PC-3 (cell line): Measurements from ENCODE around the gene EPHA1. TPM values are rescaled to one million over a fixed set of nuclear protein-coding genes. Genes with fewer than 3 reads are reported as not detected.

Experiments
- ATAC-seq: fragments of 200-7000 bp; cut with Tn5 transposase; 2 replicates; pipeline ENCODE4 v1.9.1; 2020; ENCODE audit warnings: mild to moderate bottlenecking, moderate library complexity
- BruUV-seq: library from RNA; stranded (reverse); fragments of 400-500 nt; replicated peaks from 2 replicates; lab custom pipeline; 2021; lab: Mats Ljungman, UMichigan
- CTCF ChIA-PET: fragments of 300-600 bp; sonication (Branson Sonifier 250); formaldehyde crosslinking; loops from one replicate; lab custom pipeline; 2022; ENCODE audit warnings: antibody characterized with exemption; lab: Charles Lee
- POLR2A ChIA-PET: fragments of 300-600 bp; sonication (Branson Sonifier 250); formaldehyde crosslinking; loops from one replicate; lab custom pipeline; 2022; ENCODE audit warnings: antibody characterized with exemption; ENCODE audit not compliant: unreplicated experiment; lab: Charles Lee
- DNase-seq: peaks from one replicate; pipeline ENCODE4 v3.0.0-alpha.2; 2015
- H2AFZ ChIP-seq: fragments of 300-600 bp; sonication (generic); 2 replicates; pipeline ENCODE4 v1.6.0; 2016; ENCODE audit warnings: antibody characterized with exemption, low read length
- H3F3A ChIP-seq: fragments of 300-600 bp; sonication (generic); one replicate; pipeline ENCODE4 v1.6.0; 2017; ENCODE audit warnings: antibody characterized with exemption, low read length, control low read depth, mild to moderate bottlenecking; ENCODE audit not compliant: unreplicated experiment
- H3K27ac ChIP-seq: fragments of 300-600 bp; sonication (generic); 2 replicates; pipeline ENCODE4 v1.5.1; 2016; ENCODE audit warnings: mild to moderate bottlenecking, low read length
- H3K27me3 ChIP-seq: fragments of 300-600 bp; sonication (generic); 2 replicates; pipeline ENCODE4 v1.6.1; 2016; ENCODE audit warnings: low read length, mixed read lengths
- H3K36me3 ChIP-seq: fragments of 300-600 bp; sonication (generic); 2 replicates; pipeline ENCODE4 v1.6.1; 2016; ENCODE audit warnings: low read depth, mixed run types, low read length, mixed read lengths
- H3K4me1 ChIP-seq: fragments of 300-600 bp; sonication (generic); 2 replicates; pipeline ENCODE4 v1.5.1; 2016; ENCODE audit warnings: low read length; ENCODE audit not compliant: insufficient read depth
- H3K4me2 ChIP-seq: fragments of 300-600 bp; sonication (generic); 2 replicates; pipeline ENCODE4 v1.6.0; 2016; ENCODE audit warnings: low read length
- H3K4me3 ChIP-seq: fragments of 300-600 bp; sonication (generic); 2 replicates; pipeline ENCODE4 v1.5.1; 2016; ENCODE audit warnings: mild to moderate bottlenecking, low read length, mixed read lengths
- H3K79me2 ChIP-seq: fragments of 300-600 bp; sonication (generic); 2 replicates; pipeline ENCODE4 v1.6.1; 2017; ENCODE audit warnings: low read length, mixed read lengths
- H3K9ac ChIP-seq: fragments of 300-600 bp; sonication (generic); 2 replicates; pipeline ENCODE4 v1.6.0; 2016; ENCODE audit warnings: mild to moderate bottlenecking, low read length
- H3K9me2 ChIP-seq: fragments of 300-600 bp; sonication (generic); replicated peaks from 2 replicates; pipeline ENCODE4 v1.6.1; 2016; ENCODE audit warnings: mixed run types, low read length, mixed read lengths
- H3K9me3 ChIP-seq: fragments of 300-600 bp; sonication (generic); 2 replicates; pipeline ENCODE4 v1.6.1; 2016; ENCODE audit warnings: low read length, mixed read lengths
- H4K20me1 ChIP-seq: fragments of 300-600 bp; sonication (generic); 2 replicates; pipeline ENCODE4 v1.6.1; 2016; ENCODE audit warnings: low read length, mixed read lengths
- EZH2 ChIP-seq: fragments of 300-600 bp; sonication (generic); IDR thresholded peaks from one replicate; pipeline ENCODE4 v1.6.1; 2017; ENCODE audit warnings: antibody characterized with exemption, mild to moderate bottlenecking, low read length; ENCODE audit not compliant: unreplicated experiment
- EZH2phosphoT487 ChIP-seq: fragments of 300-600 bp; sonication (generic); IDR thresholded peaks from 2 replicates; pipeline ENCODE4 v1.6.1; 2018; ENCODE audit warnings: mild to moderate bottlenecking, antibody characterized with exemption, low read length, borderline replicate concordance
- intact Hi-C: fragments of 100-400 bp; cut with micrococcal nuclease; formaldehyde crosslinking; loops from 2 replicates; pipeline ENCODE4 v1.9.0; 2023
- total RNA-seq: library from RNA; depleted of rRNA; stranded (reverse); fragments of >200 nt; gene quantifications from 2 replicates; pipeline ENCODE4 v1.2.3, GENCODE V29; 2014
- TF ChIP-seq, protein P1 (sequence below): fragments of 300-600 bp; sonication (generic); conservative IDR thresholded peaks from 2 replicates; pipeline ENCODE4 v1.5.1; 2017; ENCODE audit warnings: antibody characterized with exemption, low read depth, mild to moderate bottlenecking, low read length

The EPHA1 gene
- total RNA-seq, 1 experiment from 2014 or later, result 46.4 TPM

DNA sequence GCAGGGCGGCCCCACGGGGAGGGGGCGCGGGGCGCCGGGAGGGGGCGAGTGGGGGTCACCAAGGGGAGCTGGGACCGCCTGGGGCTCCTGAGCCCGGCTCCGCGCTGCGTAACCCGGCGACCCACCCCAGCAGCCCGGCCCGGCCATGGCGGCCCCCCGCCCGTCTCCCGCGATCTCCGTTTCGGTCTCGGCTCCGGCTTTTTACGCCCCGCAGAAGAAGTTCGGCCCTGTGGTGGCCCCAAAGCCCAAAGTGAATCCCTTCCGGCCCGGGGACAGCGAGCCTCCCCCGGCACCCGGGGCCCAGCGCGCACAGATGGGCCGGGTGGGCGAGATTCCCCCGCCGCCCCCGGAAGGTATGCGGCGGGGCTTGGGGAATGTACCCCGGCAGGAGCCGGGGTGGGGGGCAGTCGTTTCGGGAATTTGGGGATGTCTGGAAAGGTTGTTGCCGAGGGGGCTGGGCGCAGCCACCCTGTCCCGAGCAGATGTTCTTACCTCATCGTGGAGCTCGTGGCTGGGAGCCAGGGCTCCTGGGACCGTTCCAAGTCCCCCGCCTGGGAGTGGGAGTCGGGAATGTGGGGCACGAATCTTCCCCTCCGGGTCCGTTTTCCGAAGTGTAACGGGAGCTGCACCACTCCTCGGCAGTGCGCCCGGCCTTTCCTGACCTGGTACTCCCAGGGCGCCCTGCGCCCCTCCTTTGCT is 27.1 kb downstream of the EPHA1 start:
- Histone ChIP-seq H3K9ac (peak overlapping the region; percentile 94), H3K9me2 (no peaks in the 10 kb centered on the region), H3F3A (no peaks in the 10 kb centered on the region), H2AFZ (peak overlapping the region; percentile 94; the same call in 1 of the 2 replicates), H3K4me3 (peak overlapping the region; percentile 96), H3K27ac (peak overlapping the region; percentile 95), H3K4me2 (peak overlapping the region; percentile 100), H4K20me1 (peaks cover 43% of the 10 kb centered on the region), H3K36me3 (peaks cover 11% of the 10 kb centered on the region; the same call in 1 of the 2 replicates), H3K27me3 (no peaks in the 10 kb centered on the region), H3K4me1 (peaks cover 49% of the 10 kb centered on the region), H3K9me3 (no peaks in the 10 kb centered on the region), H3K79me2 (peaks cover 77% of the 10 kb centered on the region)
- ATAC-seq (peak; percentile 0; the same call in 1 of the 2 replicates), DNase-seq (peak; percentile 62)
- ChIA-PET CTCF (no interaction called here), POLR2A (no interaction called here)
- BruUV-seq, result no TSS peak
- TF ChIP-seq EZH2phosphoT487 (no peak), EZH2 (no peak)
- TF ChIP-seq, protein P1, sequence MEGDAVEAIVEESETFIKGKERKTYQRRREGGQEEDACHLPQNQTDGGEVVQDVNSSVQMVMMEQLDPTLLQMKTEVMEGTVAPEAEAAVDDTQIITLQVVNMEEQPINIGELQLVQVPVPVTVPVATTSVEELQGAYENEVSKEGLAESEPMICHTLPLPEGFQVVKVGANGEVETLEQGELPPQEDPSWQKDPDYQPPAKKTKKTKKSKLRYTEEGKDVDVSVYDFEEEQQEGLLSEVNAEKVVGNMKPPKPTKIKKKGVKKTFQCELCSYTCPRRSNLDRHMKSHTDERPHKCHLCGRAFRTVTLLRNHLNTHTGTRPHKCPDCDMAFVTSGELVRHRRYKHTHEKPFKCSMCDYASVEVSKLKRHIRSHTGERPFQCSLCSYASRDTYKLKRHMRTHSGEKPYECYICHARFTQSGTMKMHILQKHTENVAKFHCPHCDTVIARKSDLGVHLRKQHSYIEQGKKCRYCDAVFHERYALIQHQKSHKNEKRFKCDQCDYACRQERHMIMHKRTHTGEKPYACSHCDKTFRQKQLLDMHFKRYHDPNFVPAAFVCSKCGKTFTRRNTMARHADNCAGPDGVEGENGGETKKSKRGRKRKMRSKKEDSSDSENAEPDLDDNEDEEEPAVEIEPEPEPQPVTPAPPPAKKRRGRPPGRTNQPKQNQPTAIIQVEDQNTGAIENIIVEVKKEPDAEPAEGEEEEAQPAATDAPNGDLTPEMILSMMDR, result no peak
- intact Hi-C loops, result loop anchor here (2.0 to 5.0 kb wide), 3 partner anchors 36 to 141 kb away; no protein-coding TSS in a partner anchor

- Histone ChIP-seq H3K9ac (peak within 1 kb of the TSS; percentile 94), H4K20me1 (peaks cover 38% of the 10 kb centered on the region), H2AFZ (peak within 1 kb of the TSS; percentile 94), H3K4me3 (peak within 1 kb of the TSS; percentile 96), H3K27ac (peak within 1 kb of the TSS; percentile 95), H3K4me2 (peak within 1 kb of the TSS; percentile 100), H3K36me3 (peaks cover 11% of the 10 kb centered on the region; the same call in 1 of the 2 replicates), H3K9me2 (no peaks in the 10 kb centered on the region), H3K9me3 (no peaks in the 10 kb centered on the region), H3F3A (no peaks in the 10 kb centered on the region), H3K4me1 (peaks cover 50% of the 10 kb centered on the region), H3K79me2 (peaks cover 70% of the 10 kb centered on the region), H3K27me3 (no peaks in the 10 kb centered on the region)
- peak; percentile 67 for ATAC-seq
- BruUV-seq, result no TSS peak
- no peak for TF ChIP-seq EZH2phosphoT487
- CTCF ChIA-PET, result interaction anchor here (0.6 to 1.2 kb wide), 8 partner anchors 9 to 110 kb away, joined by 4 to 12 read pairs (median 5); no protein-coding TSS in a partner anchor
- peak; percentile 91 for DNase-seq
- POLR2A ChIA-PET, result interaction anchor here (0.6 to 1.6 kb wide), 2 partner anchors 46 to 50 kb away, joined by 4 to 14 read pairs; no protein-coding TSS in a partner anchor
- intact Hi-C loops, result loop anchor here (1.0 to 5.0 kb wide), 5 partner anchors 36 to 140 kb away; no protein-coding TSS in a partner anchor
Observed at GRCh38 chr7:143380646-143381426, 27.8 kb downstream of the EPHA1 start, which contains the start of gene ZYX. Gene ZYX (plus strand): TSS chr7:143381345. CDS start chr7:143381572, 227 bp downstream.

DNA sequence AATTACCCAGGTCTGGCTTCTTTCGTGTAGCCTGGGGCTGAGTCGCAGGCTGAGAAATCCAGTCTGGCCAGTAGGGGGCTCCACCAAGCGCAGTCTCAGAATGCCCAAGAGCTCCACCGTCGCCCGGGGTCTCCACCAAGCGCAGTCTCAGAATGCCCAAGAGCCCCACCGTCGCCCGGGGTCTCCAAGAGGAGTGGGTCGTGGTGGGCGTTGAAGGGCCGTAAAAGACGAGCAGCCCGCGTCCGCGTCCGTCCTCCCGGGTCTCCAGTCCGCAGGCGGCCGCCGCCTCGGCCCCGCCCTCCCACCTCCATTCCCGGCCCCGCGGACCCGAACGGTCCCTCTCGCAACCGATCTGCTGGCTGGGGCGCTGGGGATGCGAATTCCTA is 28.4 kb downstream of the EPHA1 start:
- peaks cover 55% of the 10 kb centered on the region for H3K4me1 ChIP-seq

More for the DNA sequence above, 28.4 kb downstream of the EPHA1 start:
- peak overlapping the region; percentile 94 for H3K9ac ChIP-seq
- H3K79me2 ChIP-seq, result peaks cover 65% of the 10 kb centered on the region
- H3K4me2 ChIP-seq, result peak overlapping the region; percentile 100
- peak overlapping the region; percentile 94 for H2AFZ ChIP-seq
- no peaks in the 10 kb centered on the region for H3K27me3 ChIP-seq
- BruUV-seq, result no TSS peak
- TF ChIP-seq EZH2, result no peak
- no peak for TF ChIP-seq EZH2phosphoT487
- TF ChIP-seq, protein P1, result peak; percentile 87
- intact Hi-C loops, result loop anchor here (1.0 to 5.0 kb wide), 5 partner anchors 37 to 139 kb away; no protein-coding TSS in a partner anchor
- peaks cover 34% of the 10 kb centered on the region for H4K20me1 ChIP-seq
- no peaks in the 10 kb centered on the region for H3F3A ChIP-seq
- H3K9me2 ChIP-seq, result no peaks in the 10 kb centered on the region
- H3K27ac ChIP-seq, result peak overlapping the region; percentile 95
- ChIA-PET POLR2A (interaction anchor here (1.6 kb wide), 1 partner anchor 49 kb away, joined by 14 read pairs; no protein-coding TSS in a partner anchor), CTCF (interaction anchor here (0.6 to 1.2 kb wide), 9 partner anchors 8 to 141 kb away, joined by 4 to 12 read pairs (median 5); no protein-coding TSS in a partner anchor)
- ATAC-seq, result peak; percentile 34
- peak; percentile 79 for DNase-seq
- peaks cover 10% of the 10 kb centered on the region; the same call in 1 of the 2 replicates for H3K36me3 ChIP-seq
- no peaks in the 10 kb centered on the region for H3K9me3 ChIP-seq
- peak overlapping the region; percentile 96 for H3K4me3 ChIP-seq
